Measurements from ENCODE around the gene STK35. TPM values are rescaled to one million over a fixed set of nuclear protein-coding genes. Genes with fewer than 3 reads are reported as not detected.

The STK35 gene
- total RNA-seq, 1 donor from 2014 or later, result 20.0 TPM

GRCh38 chr20:2141600-2142575, 40.3 kb downstream of the STK35 start:
- FAIRE-seq, result no peak
- DNase-seq (ENCODE audit: low read depth), result no peak
- H3K27me3 ChIP-seq (ENCODE audit: control insufficient read depth, insufficient read depth, low read length), result no peaks in the 10 kb centered on the region
- TF ChIP-seq, protein P1, sequence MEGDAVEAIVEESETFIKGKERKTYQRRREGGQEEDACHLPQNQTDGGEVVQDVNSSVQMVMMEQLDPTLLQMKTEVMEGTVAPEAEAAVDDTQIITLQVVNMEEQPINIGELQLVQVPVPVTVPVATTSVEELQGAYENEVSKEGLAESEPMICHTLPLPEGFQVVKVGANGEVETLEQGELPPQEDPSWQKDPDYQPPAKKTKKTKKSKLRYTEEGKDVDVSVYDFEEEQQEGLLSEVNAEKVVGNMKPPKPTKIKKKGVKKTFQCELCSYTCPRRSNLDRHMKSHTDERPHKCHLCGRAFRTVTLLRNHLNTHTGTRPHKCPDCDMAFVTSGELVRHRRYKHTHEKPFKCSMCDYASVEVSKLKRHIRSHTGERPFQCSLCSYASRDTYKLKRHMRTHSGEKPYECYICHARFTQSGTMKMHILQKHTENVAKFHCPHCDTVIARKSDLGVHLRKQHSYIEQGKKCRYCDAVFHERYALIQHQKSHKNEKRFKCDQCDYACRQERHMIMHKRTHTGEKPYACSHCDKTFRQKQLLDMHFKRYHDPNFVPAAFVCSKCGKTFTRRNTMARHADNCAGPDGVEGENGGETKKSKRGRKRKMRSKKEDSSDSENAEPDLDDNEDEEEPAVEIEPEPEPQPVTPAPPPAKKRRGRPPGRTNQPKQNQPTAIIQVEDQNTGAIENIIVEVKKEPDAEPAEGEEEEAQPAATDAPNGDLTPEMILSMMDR (IDR thresholded peaks at IDR 0.05; ENCODE audit: insufficient read depth, low read length, severe bottlenecking), result no peak
- peaks cover 3% of the 10 kb centered on the region for H3K36me3 ChIP-seq (ENCODE audit: control insufficient read depth, insufficient read depth, low read length)
- no peak overlapping the region for H3K4me3 ChIP-seq (ENCODE audit: low read depth, low read length)

DNA sequence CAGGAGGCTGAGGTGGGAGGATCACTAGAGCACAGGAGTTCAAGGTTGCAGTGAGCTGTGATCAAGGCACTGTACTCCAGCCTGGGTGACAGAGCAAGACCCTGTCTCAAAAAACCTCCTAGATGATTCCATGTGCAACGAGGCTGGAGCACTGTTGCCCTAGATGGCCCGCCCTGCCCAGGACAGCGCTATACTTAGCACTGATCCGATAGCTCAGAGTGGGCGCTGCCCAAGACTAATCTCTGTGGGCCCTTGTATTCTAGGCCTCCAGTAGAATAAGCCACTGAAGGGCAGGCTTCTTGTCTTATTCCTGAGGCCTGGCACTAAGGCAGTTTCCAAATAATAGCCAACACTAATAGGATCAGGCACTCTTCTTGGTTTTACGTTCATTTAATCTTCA, 41.0 kb downstream of the STK35 start:
- H3K27me3 ChIP-seq (ENCODE audit: control insufficient read depth, insufficient read depth, low read length), result no peaks in the 10 kb centered on the region
- H3K36me3 ChIP-seq (ENCODE audit: control insufficient read depth, insufficient read depth, low read length), result peaks cover 3% of the 10 kb centered on the region
- TF ChIP-seq, protein P1 (IDR thresholded peaks at IDR 0.05; ENCODE audit: insufficient read depth, low read length, severe bottlenecking), result no peak
- H3K4me3 ChIP-seq (ENCODE audit: low read depth, low read length), result no peak overlapping the region
- DNase-seq (ENCODE audit: low read depth), result no peak
- no peak for FAIRE-seq

DNA sequence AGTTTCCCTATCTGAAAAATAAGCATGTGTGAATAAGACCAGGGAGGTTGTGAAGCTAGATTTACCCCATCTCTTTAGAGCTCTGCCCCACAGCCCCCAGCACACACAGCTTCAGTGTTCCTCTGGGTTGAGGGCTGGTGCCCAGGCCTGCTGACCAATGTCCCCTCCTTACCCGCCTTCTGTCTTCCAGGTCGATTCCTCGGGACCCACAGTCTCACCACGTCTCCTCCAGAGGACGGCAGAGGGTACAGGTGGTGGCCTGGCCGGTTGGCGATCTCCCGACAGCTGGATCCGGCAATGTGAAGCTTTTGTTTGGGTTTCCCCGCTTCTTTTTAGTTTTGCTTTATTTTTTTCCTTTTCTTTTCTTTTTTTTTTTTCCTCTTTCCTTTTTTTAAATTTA, 42.0 kb downstream of the STK35 start:
- H3K36me3 ChIP-seq (ENCODE audit: control insufficient read depth, insufficient read depth, low read length), result peaks cover 3% of the 10 kb centered on the region
- no peak overlapping the region for H3K4me3 ChIP-seq (ENCODE audit: low read depth, low read length)
- TF ChIP-seq, protein P1 (IDR thresholded peaks at IDR 0.05; ENCODE audit: insufficient read depth, low read length, severe bottlenecking), result no peak
- DNase-seq (ENCODE audit: low read depth) (no peak), FAIRE-seq (no peak)
- H3K27me3 ChIP-seq (ENCODE audit: control insufficient read depth, insufficient read depth, low read length), result no peaks in the 10 kb centered on the region

DNA sequence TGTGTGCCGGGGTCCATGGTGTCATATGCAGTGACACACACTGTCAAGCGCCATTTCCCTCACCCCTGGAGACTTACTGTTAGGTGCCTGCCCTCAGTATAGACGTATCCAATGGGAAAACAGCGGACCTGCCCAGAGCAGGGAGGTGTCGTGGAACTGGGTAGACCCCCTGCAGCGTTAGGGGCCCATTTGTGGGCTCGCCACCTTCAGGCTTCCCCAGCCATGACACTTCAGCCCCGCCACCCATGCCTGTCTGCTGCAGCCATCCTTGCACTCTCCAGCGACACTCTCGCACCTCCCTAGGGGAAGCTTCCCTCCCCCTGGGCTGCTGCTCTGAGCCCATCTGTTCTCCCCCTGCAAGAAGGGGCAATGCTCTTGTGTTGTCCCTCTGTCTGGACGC, 43.2 kb downstream of the STK35 start:
- TF ChIP-seq, protein P1 (IDR thresholded peaks at IDR 0.05; ENCODE audit: insufficient read depth, low read length, severe bottlenecking), result no peak
- Histone ChIP-seq H3K4me3 (ENCODE audit: low read depth, low read length) (no peak overlapping the region), H3K27me3 (ENCODE audit: control insufficient read depth, insufficient read depth, low read length) (no peaks in the 10 kb centered on the region), H3K36me3 (ENCODE audit: control insufficient read depth, insufficient read depth, low read length) (peaks cover 3% of the 10 kb centered on the region)
- FAIRE-seq (no peak), DNase-seq (ENCODE audit: low read depth) (no peak)

DNA sequence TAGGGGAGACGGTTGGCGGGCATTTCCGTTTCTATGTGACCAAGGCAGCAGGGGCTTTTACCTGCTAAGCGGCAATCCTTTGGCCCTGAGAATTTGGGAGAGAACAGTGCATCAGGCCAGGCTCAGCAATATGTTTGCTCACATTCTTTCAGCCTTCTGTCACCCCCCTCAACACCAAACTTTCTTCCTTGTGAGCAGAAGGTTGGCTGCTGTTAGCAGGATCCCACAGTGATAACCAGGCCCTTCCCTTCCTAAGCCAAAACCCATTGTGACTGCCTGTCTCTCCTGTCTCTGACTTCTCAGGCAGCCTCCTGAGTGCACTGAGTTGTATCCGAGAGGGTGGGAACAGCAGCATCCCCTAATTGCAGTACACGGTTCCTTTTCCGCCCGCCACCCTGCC, 43.7 kb downstream of the STK35 start:
- DNase-seq (ENCODE audit: low read depth) (no peak), FAIRE-seq (no peak)
- Histone ChIP-seq H3K27me3 (ENCODE audit: control insufficient read depth, insufficient read depth, low read length) (no peaks in the 10 kb centered on the region), H3K36me3 (ENCODE audit: control insufficient read depth, insufficient read depth, low read length) (peaks cover 3% of the 10 kb centered on the region), H3K4me3 (ENCODE audit: low read depth, low read length) (no peak overlapping the region)
- TF ChIP-seq, protein P1 (IDR thresholded peaks at IDR 0.05; ENCODE audit: insufficient read depth, low read length, severe bottlenecking), result no peak
